Spleen (tissue), 7 donors: ENCODE measurements around the gene HAUS7.

Source experiments
- CTCF ChIP-seq, 11 experiments: fragments of 200-600 bp in 7 of 11; fragments of 450-650 bp in 4 of 11; sonication (generic) in 4 of 11; IDR thresholded peaks in 8 of 11; conservative IDR thresholded peaks in 3 of 11; 1 replicate in 7 of 11; 2 replicates in 4 of 11; pipeline versions ENCODE4 v1.4.0 to v1.8.0; 2016 to 2021; ENCODE audit warnings: antibody characterized with exemption in 11 of 11, inconsistent platforms in 4 of 11, mild to moderate bottlenecking in 1 of 11
- POLR2A ChIP-seq, 3 donors: fragments of 450-650 bp; IDR thresholded peaks; one replicate each; pipeline ENCODE4 v1.5.1; 2017; ENCODE audit warnings: antibody characterized with exemption in 3 of 3, mild to moderate bottlenecking in 1 of 3
- POLR2AphosphoS5 ChIP-seq, 3 donors: sonication (generic); formaldehyde crosslinking; IDR thresholded peaks; one replicate each; pipeline ENCODE4 v1.5.1; 2017; ENCODE audit warnings: antibody characterized with exemption in 3 of 3
- donor health status: DM: no; HTN: no; CAD: no; lungs with moderate emphysema.
- donor health status: DM: no; HTN: no; CAD: no.
- donor health status: DM: no; HTN: no; CAD: no.

DNA sequence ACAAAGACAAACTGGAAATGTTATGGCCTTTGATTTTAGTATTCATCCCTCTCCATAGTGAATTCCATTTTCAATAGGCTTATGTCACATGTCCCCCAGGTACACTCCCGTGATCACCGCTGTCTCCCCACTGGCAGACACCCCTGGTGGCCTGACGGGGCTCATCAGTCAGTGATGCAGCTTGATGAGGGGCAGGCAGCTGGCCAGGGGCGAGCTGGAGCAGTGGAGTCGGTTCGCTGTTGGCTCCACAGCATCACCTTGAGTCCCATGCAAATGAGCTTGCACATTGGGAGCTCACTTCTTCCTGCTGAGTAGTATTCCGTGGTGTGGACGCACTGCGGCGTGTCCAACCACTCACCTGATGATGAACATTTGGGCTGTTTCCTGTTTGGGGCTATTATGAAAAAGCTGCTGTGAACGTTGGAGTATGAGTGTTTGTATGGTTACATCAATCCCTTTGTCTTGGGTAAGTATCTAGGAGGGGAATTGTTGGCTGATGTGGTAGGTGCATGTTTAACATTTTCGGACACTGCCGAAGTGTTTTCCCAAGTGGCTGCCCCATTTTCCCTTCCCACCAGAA, 29.7 kb downstream of the HAUS7 start:
- TF ChIP-seq CTCF (IDR thresholded peaks at IDR 0.05 in 8 of 11, conservative IDR thresholded peaks at IDR 0.05 in 3 of 11) (no peak), POLR2A (IDR thresholded peaks at IDR 0.05) (no peak), POLR2AphosphoS5 (IDR thresholded peaks at IDR 0.05) (no peak)
